Endodermal cell (in vitro differentiated cells): ENCODE results near the gene CBLC. TPM values are rescaled to one million over a fixed set of nuclear protein-coding genes. Genes with fewer than 3 reads are reported as not detected.

Experiments
- DNase-seq: peaks from one replicate; pipeline ENCODE4 v3.0.0-alpha.2; 2017
- H3K27ac ChIP-seq: 2 replicates; pipeline ENCODE4 v1.5.1; 2013; ENCODE audit warnings: mild to moderate bottlenecking, low read depth, low read length, moderate library complexity
- H3K27me3 ChIP-seq: 2 replicates; pipeline ENCODE4 v1.6.1; 2013; ENCODE audit warnings: mild to moderate bottlenecking, low read length, moderate library complexity; ENCODE audit not compliant: insufficient read depth, control insufficient read depth, poor library complexity, severe bottlenecking
- H3K36me3 ChIP-seq: 2 replicates; pipeline ENCODE4 v1.7.0; 2013; ENCODE audit warnings: mild to moderate bottlenecking, low read length, moderate library complexity; ENCODE audit not compliant: control insufficient read depth, insufficient read depth
- H3K4me1 ChIP-seq: one replicate; pipeline ENCODE4 v1.7.0; 2013; ENCODE audit warnings: low read length; ENCODE audit not compliant: control insufficient read depth, insufficient read depth
- H3K4me3 ChIP-seq: 2 replicates; pipeline ENCODE4 v1.5.1; 2013; ENCODE audit warnings: mild to moderate bottlenecking, low read length, moderate library complexity
- H3K9ac ChIP-seq: 2 replicates; pipeline ENCODE4 v1.6.1; 2013; ENCODE audit warnings: mild to moderate bottlenecking, low read length, moderate library complexity; ENCODE audit not compliant: poor library complexity, severe bottlenecking; ENCODE audit errors: extremely low read depth
- H3K9me3 ChIP-seq: 2 replicates; pipeline ENCODE4 v1.6.1; 2013; ENCODE audit warnings: mild to moderate bottlenecking, low read length, moderate library complexity; ENCODE audit not compliant: control insufficient read depth
- H3K27ac Mint-ChIP-seq: 2 replicates; pipeline ENCODE4 v1.8.0; 2020; ENCODE audit warnings: mixed read lengths
- H3K27me3 Mint-ChIP-seq: 2 replicates; pipeline ENCODE4 v1.8.0; 2021; ENCODE audit warnings: mild to moderate bottlenecking, mixed read lengths; ENCODE audit not compliant: insufficient read depth
- H3K36me3 Mint-ChIP-seq: 2 replicates; pipeline ENCODE4 v1.8.0; 2020; ENCODE audit warnings: low read depth, mixed read lengths
- H3K4me1 Mint-ChIP-seq: 2 replicates; pipeline ENCODE4 v1.8.0; 2020; ENCODE audit warnings: mixed read lengths
- H3K4me3 Mint-ChIP-seq: 2 replicates; pipeline ENCODE4 v1.8.0; 2020; ENCODE audit warnings: mild to moderate bottlenecking, moderate library complexity, mixed read lengths
- H3K9me3 Mint-ChIP-seq: 2 replicates; pipeline ENCODE4 v1.8.0; 2020; ENCODE audit warnings: mild to moderate bottlenecking, mixed read lengths
- WGBS, 2 experiments: methylation state at CpG; one replicate each; pipeline versions ENCODE4 v1.1.5 to v1.1.7; 2013; ENCODE audit warnings: missing lambda C conversion rate in 2 of 2, mixed read lengths in 1 of 2; ENCODE audit not compliant: insufficient coverage in 1 of 2, insufficient read length in 1 of 2; 5-methylcytosine and 5-hydroxymethylcytosine counted together
- total RNA-seq, 2 donors: library from RNA; stranded (reverse); fragmentation: NEBNext Ultra II Directional in 1 of 2; extraction: Animal tissue kit (Norgen Biotek cat#: 25700) in 1 of 2; gene quantifications; 2 replicates in 1 of 2; 3 replicates in 1 of 2; pipeline ENCODE4 v1.2.1, GENCODE V29; 2021
- TF ChIP-seq, protein P1 (sequence below): fragments of 200-600 bp; sonication (generic); conservative IDR thresholded peaks from 2 replicates; pipeline ENCODE4 v1.5.0; 2021; ENCODE audit warnings: antibody characterized with exemption, mild to moderate bottlenecking

Gene CBLC
- total RNA-seq, 2 donors from 2014 or later, result 6.6 to 15.5 TPM

DNA sequence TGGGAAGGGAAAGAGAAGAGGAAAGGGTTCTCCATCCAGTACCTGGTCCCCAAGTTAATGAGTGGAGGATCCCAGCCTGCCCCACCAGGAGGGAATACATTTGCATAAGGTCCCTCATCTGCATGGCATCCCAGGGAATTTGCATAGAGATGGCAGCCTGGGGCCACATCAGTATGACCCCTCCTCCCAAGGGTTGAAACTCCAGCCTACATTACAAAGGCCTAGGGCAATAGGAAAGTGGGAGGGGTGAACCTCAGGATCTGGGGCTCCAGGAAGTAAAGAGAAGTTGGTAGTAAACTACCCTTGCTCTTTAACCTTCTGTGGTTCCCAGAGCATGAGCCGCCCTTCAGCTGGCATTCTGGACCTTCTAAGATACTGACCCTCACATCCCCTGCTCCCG is 61.6 kb downstream of the CBLC start:
- TF ChIP-seq, protein P1, sequence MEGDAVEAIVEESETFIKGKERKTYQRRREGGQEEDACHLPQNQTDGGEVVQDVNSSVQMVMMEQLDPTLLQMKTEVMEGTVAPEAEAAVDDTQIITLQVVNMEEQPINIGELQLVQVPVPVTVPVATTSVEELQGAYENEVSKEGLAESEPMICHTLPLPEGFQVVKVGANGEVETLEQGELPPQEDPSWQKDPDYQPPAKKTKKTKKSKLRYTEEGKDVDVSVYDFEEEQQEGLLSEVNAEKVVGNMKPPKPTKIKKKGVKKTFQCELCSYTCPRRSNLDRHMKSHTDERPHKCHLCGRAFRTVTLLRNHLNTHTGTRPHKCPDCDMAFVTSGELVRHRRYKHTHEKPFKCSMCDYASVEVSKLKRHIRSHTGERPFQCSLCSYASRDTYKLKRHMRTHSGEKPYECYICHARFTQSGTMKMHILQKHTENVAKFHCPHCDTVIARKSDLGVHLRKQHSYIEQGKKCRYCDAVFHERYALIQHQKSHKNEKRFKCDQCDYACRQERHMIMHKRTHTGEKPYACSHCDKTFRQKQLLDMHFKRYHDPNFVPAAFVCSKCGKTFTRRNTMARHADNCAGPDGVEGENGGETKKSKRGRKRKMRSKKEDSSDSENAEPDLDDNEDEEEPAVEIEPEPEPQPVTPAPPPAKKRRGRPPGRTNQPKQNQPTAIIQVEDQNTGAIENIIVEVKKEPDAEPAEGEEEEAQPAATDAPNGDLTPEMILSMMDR, result no peak
- H3K36me3 Mint-ChIP-seq, result no peaks in the 10 kb centered on the region
- H3K4me3 ChIP-seq, result no peak overlapping the region
- H3K4me1 ChIP-seq, result no peaks in the 10 kb centered on the region
- H3K9me3 Mint-ChIP-seq, result no peaks in the 10 kb centered on the region
- peak; percentile 62 for DNase-seq
- H3K4me3 Mint-ChIP-seq, result no peak overlapping the region
- H3K36me3 ChIP-seq, result no peaks in the 10 kb centered on the region
- no peak overlapping the region for H3K27ac ChIP-seq
- 75 to 78% methylated on average over 2 of the region's 2 CpGs for WGBS, 2 experiments
- H3K27me3 Mint-ChIP-seq, result peaks cover 20% of the 10 kb centered on the region
- no peaks in the 10 kb centered on the region for H3K4me1 Mint-ChIP-seq
- H3K9ac ChIP-seq, result no peak overlapping the region
- no peak overlapping the region for H3K27ac Mint-ChIP-seq
- H3K9me3 ChIP-seq, result no peaks in the 10 kb centered on the region
- no peaks in the 10 kb centered on the region for H3K27me3 ChIP-seq

DNA sequence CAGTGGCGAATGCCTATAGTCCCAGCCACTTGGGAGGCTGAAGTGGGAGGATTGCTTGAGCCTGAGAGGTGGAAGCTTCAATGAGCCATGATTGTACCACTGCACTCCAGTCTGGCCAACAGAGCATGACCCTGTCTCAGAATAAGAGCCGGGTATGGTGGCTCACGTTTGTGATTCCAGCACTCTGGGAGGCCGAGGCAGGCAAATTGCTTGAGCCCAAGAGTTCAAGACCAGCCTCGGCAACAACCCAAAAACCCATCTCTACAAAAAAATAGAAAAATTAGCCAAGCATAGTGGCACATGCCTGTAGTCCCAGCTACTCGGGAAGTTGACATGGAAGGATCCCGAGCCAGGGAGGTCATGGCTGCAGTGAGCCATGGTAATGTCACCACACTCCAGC is 63.1 kb downstream of the CBLC start:
- Histone ChIP-seq H3K9ac (no peak overlapping the region), H3K27me3 (no peaks in the 10 kb centered on the region), H3K36me3 (no peaks in the 10 kb centered on the region), H3K9me3 (no peaks in the 10 kb centered on the region), H3K4me3 (no peak overlapping the region), H3K27ac (no peak overlapping the region), H3K4me1 (no peaks in the 10 kb centered on the region)
- Mint-ChIP-seq H3K27ac (no peak overlapping the region), H3K36me3 (no peaks in the 10 kb centered on the region), H3K27me3 (peaks cover 11% of the 10 kb centered on the region), H3K4me3 (no peak overlapping the region), H3K9me3 (no peaks in the 10 kb centered on the region), H3K4me1 (peaks cover 3% of the 10 kb centered on the region)
- TF ChIP-seq, protein P1, result no peak
- 89 to 95% methylated on average over 2 to 7 of the region's 7 CpGs for WGBS, 2 experiments
- DNase-seq, result no peak

DNA sequence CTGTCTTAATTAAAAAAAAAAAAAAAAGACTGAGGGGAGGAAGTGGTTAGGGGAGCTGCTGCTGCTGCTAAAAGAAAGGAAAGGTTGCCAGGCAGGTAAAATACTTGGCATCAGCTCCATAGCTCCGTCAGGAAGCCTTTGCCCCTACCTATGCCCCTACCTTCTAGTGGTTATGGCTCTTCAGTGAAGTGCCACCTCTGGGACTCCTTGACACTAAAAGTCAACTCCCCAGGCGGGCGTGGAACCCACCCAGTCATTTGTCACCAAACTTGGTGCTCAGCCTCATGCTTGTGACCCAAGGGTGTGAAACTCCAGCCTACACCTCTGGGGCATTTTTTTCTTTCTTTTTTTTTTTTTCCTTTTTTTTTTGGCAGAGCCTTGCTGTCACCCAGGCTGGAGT is 63.5 kb downstream of the CBLC start:
- no peak for DNase-seq
- Histone ChIP-seq H3K9me3 (no peaks in the 10 kb centered on the region), H3K4me3 (no peak overlapping the region), H3K27me3 (no peaks in the 10 kb centered on the region), H3K4me1 (no peaks in the 10 kb centered on the region), H3K36me3 (no peaks in the 10 kb centered on the region), H3K27ac (no peak overlapping the region), H3K9ac (no peak overlapping the region)
- peaks cover 3% of the 10 kb centered on the region for H3K4me1 Mint-ChIP-seq
- H3K27me3 Mint-ChIP-seq, result peaks cover 11% of the 10 kb centered on the region
- H3K9me3 Mint-ChIP-seq, result no peaks in the 10 kb centered on the region
- no peaks in the 10 kb centered on the region for H3K36me3 Mint-ChIP-seq
- 87 to 89% methylated on average over 2 to 3 of the region's 3 CpGs for WGBS, 2 experiments
- no peak overlapping the region for H3K4me3 Mint-ChIP-seq
- H3K27ac Mint-ChIP-seq, result no peak overlapping the region
- TF ChIP-seq, protein P1, result no peak
